ENCODE measurements around the gene GPRASP3.
"Not testable (repeated sequence)": the region's sequence is repeated elsewhere in the genome, so short reads cannot be mapped to it uniquely, and the experiment has no call there.

GPRASP3 gene

GRCh38 chrX:102715967-102716366 lies 4.6 kb upstream of the GPRASP3 start:
- Mint-ChIP-seq H3K4me1 (peaks cover 7 to 12% of the 10 kb centered on the region in 2 donors), H3K4me3 (no peak overlapping the region), H3K27ac (no peak overlapping the region), H3K27me3 (peaks cover 27 to 32% of the 10 kb centered on the region in 2 donors), H3K9me3 (peaks cover 0 to 4% of the 10 kb centered on the region in 2 donors), H3K36me3 (peaks cover 0 to 5% of the 10 kb centered on the region in 2 donors)
- ATAC-seq (replicated peaks) (no peak), DNase-seq (no peak)

GRCh38 chrX:102721169-102721506 lies 595 bp downstream of the GPRASP3 start:
- ATAC-seq (replicated peaks); H3K27ac Mint-ChIP-seq; H3K9me3 Mint-ChIP-seq; DNase-seq; H3K27me3 Mint-ChIP-seq; H3K36me3 Mint-ChIP-seq; H3K4me1 Mint-ChIP-seq: not testable (repeated sequence)
- peak overlapping the region; percentile 83 to 91 for H3K4me3 Mint-ChIP-seq

- Mint-ChIP-seq H3K36me3 (peaks cover 0 to 4% of the 10 kb centered on the region in 2 donors), H3K4me3 (no peak overlapping the region), H3K4me1 (peaks cover 5 to 8% of the 10 kb centered on the region in 2 donors), H3K27ac (no peak overlapping the region), H3K27me3 (no peaks in the 10 kb centered on the region), H3K9me3 (no peaks in the 10 kb centered on the region)
- DNase-seq: no peak
- no peak for ATAC-seq (replicated peaks)
Observed at GRCh38 chrX:102723456-102723855, 2.9 kb downstream of the GPRASP3 start.

GRCh38 chrX:102727761-102728160 lies 7.2 kb downstream of the GPRASP3 start:
- H3K36me3 Mint-ChIP-seq: peaks cover 0 to 4% of the 10 kb centered on the region in 2 donors
- no peak overlapping the region for H3K4me3 Mint-ChIP-seq

GRCh38 chrX:102728646-102729045 lies 8.1 kb downstream of the GPRASP3 start:
- DNase-seq: no peak
- H3K27me3 Mint-ChIP-seq: peaks cover 0 to 5% of the 10 kb centered on the region in 2 donors
- no peaks in the 10 kb centered on the region for H3K4me1 Mint-ChIP-seq
- H3K9me3 Mint-ChIP-seq: no peaks in the 10 kb centered on the region
- peaks cover 0 to 4% of the 10 kb centered on the region in 2 donors for H3K36me3 Mint-ChIP-seq
- no peak for ATAC-seq (replicated peaks)
- H3K4me3 Mint-ChIP-seq: no peak overlapping the region
- H3K27ac Mint-ChIP-seq: no peak overlapping the region

More at GRCh38 chrX:102727761-102728160, 7.2 kb downstream of the GPRASP3 start:
- Mint-ChIP-seq H3K27ac (no peak overlapping the region), H3K9me3 (no peaks in the 10 kb centered on the region), H3K27me3 (peaks cover 0 to 3% of the 10 kb centered on the region in 2 donors), H3K4me1 (no peaks in the 10 kb centered on the region)
- ATAC-seq (replicated peaks) (no peak), DNase-seq (no peak)

- Mint-ChIP-seq H3K9me3 (no peaks in the 10 kb centered on the region), H3K36me3 (peaks cover 0 to 2% of the 10 kb centered on the region in 2 donors), H3K4me1 (no peaks in the 10 kb centered on the region), H3K27ac (no peak overlapping the region), H3K27me3 (peaks cover under 1 to 2% of the 10 kb centered on the region in 2 donors), H3K4me3 (no peak overlapping the region)
- no peak for DNase-seq
- ATAC-seq (replicated peaks): no peak
Observed at GRCh38 chrX:102739657-102740056, 19.1 kb downstream of the GPRASP3 start.

- ATAC-seq (replicated peaks) (no peak), DNase-seq (no peak)
- no peak overlapping the region for H3K4me3 Mint-ChIP-seq
- H3K36me3 Mint-ChIP-seq: no peaks in the 10 kb centered on the region
- peaks cover 2 to 6% of the 10 kb centered on the region in 2 donors for H3K4me1 Mint-ChIP-seq
- peaks cover 20 to 24% of the 10 kb centered on the region in 2 donors for H3K27me3 Mint-ChIP-seq
- H3K27ac Mint-ChIP-seq: no peak overlapping the region
- H3K9me3 Mint-ChIP-seq: no peaks in the 10 kb centered on the region
Observed at GRCh38 chrX:102744307-102744706, 23.8 kb downstream of the GPRASP3 start.

GRCh38 chrX:102745513-102745856 lies 24.9 kb downstream of the GPRASP3 start:
- peaks cover 2 to 6% of the 10 kb centered on the region in 2 donors for H3K4me1 Mint-ChIP-seq
- no peaks in the 10 kb centered on the region for H3K36me3 Mint-ChIP-seq
- DNase-seq: no peak
- peak overlapping the region; percentile 72 to 83 for H3K4me3 Mint-ChIP-seq
- no peak for ATAC-seq (replicated peaks)
- H3K9me3 Mint-ChIP-seq: no peaks in the 10 kb centered on the region
- H3K27me3 Mint-ChIP-seq: peaks cover 20 to 24% of the 10 kb centered on the region in 2 donors
- no peak overlapping the region for H3K27ac Mint-ChIP-seq

GRCh38 chrX:102745857-102746584 lies 25.5 kb downstream of the GPRASP3 start:
- Mint-ChIP-seq H3K36me3 (no peaks in the 10 kb centered on the region), H3K4me3 (peak overlapping the region; percentile 83 to 84)

GRCh38 chrX:102765217-102765616 lies 44.7 kb downstream of the GPRASP3 start:
- Mint-ChIP-seq H3K4me3 (no peak overlapping the region), H3K36me3 (no peaks in the 10 kb centered on the region), H3K9me3 (no peaks in the 10 kb centered on the region), H3K4me1 (peaks cover 5 to 7% of the 10 kb centered on the region in 2 donors), H3K27me3 (no peaks in the 10 kb centered on the region), H3K27ac (no peak overlapping the region)
- ATAC-seq (replicated peaks): no peak
- DNase-seq: no peak

More at GRCh38 chrX:102745857-102746584, 25.5 kb downstream of the GPRASP3 start:
- DNase-seq: no peak
- Mint-ChIP-seq H3K9me3 (no peaks in the 10 kb centered on the region), H3K27me3 (peaks cover 20 to 24% of the 10 kb centered on the region in 2 donors), H3K4me1 (peaks cover 2 to 6% of the 10 kb centered on the region in 2 donors), H3K27ac (no peak overlapping the region)
- ATAC-seq (replicated peaks): peak; percentile 63 to 64

- H3K27ac Mint-ChIP-seq: no peak overlapping the region
- no peaks in the 10 kb centered on the region for H3K9me3 Mint-ChIP-seq
- H3K27me3 Mint-ChIP-seq: no peaks in the 10 kb centered on the region
- H3K4me3 Mint-ChIP-seq: no peak overlapping the region
- no peaks in the 10 kb centered on the region for H3K36me3 Mint-ChIP-seq
- ATAC-seq (replicated peaks) (no peak), DNase-seq (no peak)
- peaks cover 5 to 8% of the 10 kb centered on the region in 2 donors for H3K4me1 Mint-ChIP-seq
Observed at GRCh38 chrX:102765809-102766208, 45.3 kb downstream of the GPRASP3 start.

- no peaks in the 10 kb centered on the region for H3K36me3 Mint-ChIP-seq
- DNase-seq: no peak
- peaks cover 5 to 8% of the 10 kb centered on the region in 2 donors for H3K4me1 Mint-ChIP-seq
- H3K9me3 Mint-ChIP-seq: no peaks in the 10 kb centered on the region
- no peak overlapping the region for H3K27ac Mint-ChIP-seq
- H3K4me3 Mint-ChIP-seq: no peak overlapping the region
- H3K27me3 Mint-ChIP-seq: no peaks in the 10 kb centered on the region
- ATAC-seq (replicated peaks): no peak
Observed at GRCh38 chrX:102767287-102767686, 46.7 kb downstream of the GPRASP3 start.

GRCh38 chrX:102768987-102769761 lies 48.6 kb downstream of the GPRASP3 start:
- peak; percentile 95 to 96 for ATAC-seq (replicated peaks)
- H3K27ac Mint-ChIP-seq: peak overlapping the region; percentile 99
- no peaks in the 10 kb centered on the region for H3K9me3 Mint-ChIP-seq
- no peaks in the 10 kb centered on the region for H3K27me3 Mint-ChIP-seq
- peak overlapping the region; percentile 93 to 99 for H3K4me3 Mint-ChIP-seq
- peak; percentile 79 for DNase-seq
- peaks cover 5 to 8% of the 10 kb centered on the region in 2 donors for H3K4me1 Mint-ChIP-seq
- peaks cover 3 to 6% of the 10 kb centered on the region in 2 donors for H3K36me3 Mint-ChIP-seq

Measured in stimulated activated naive B cell treated with anti-CD40 and anti-IgM and Interleukin-4, amounts not matched to agents 10 μg/mL and 1 μg/mL and 100 μg/mL, for 72 hours (primary cell).